Activated CD8-positive, alpha-beta T cell treated with anti-CD3 and anti-CD28 coated beads for 36 hours (primary cell): ENCODE results near the gene ASF1B. TPM values are rescaled to one million over a fixed set of nuclear protein-coding genes. Genes with fewer than 3 reads are reported as not detected.

Experiments
- ATAC-seq: fragments of 200-7000 bp; cut with Tn5 transposase; one replicate; pipeline ENCODE4 v1.10.0; 2021; ENCODE audit warnings: mild to moderate bottlenecking, moderate library complexity
- CTCF ChIA-PET: fragments of 350-600 bp; sonication (Branson Sonifier 250); formaldehyde crosslinking; loops from one replicate; lab custom pipeline; 2021; ENCODE audit warnings: antibody characterized with exemption; lab: Charles Lee
- POLR2A ChIA-PET: fragments of 350-600 bp; sonication (Branson Sonifier 250); formaldehyde crosslinking; loops from one replicate; lab custom pipeline; 2021; ENCODE audit warnings: antibody characterized with exemption; lab: Charles Lee
- DNase-seq: peaks from one replicate; pipeline ENCODE4 v3.0.0-alpha.2; 2020
- H3K27ac Mint-ChIP-seq: one replicate; pipeline ENCODE4 v1.8.0; 2021; ENCODE audit warnings: mild to moderate bottlenecking, mixed read lengths
- H3K27me3 Mint-ChIP-seq: one replicate; pipeline ENCODE4 v1.8.0; 2021; ENCODE audit warnings: mixed read lengths
- H3K36me3 Mint-ChIP-seq: one replicate; pipeline ENCODE4 v1.8.0; 2021; ENCODE audit warnings: low read depth, mixed read lengths
- H3K4me1 Mint-ChIP-seq: one replicate; pipeline ENCODE4 v1.8.0; 2021; ENCODE audit warnings: low read depth, mixed read lengths
- H3K4me3 Mint-ChIP-seq: one replicate; pipeline ENCODE4 v1.8.0; 2021; ENCODE audit warnings: mild to moderate bottlenecking, moderate library complexity, mixed read lengths
- H3K9me3 Mint-ChIP-seq: one replicate; pipeline ENCODE4 v1.8.0; 2021; ENCODE audit warnings: mixed read lengths
- intact Hi-C: fragments of 100-400 bp; cut with micrococcal nuclease; formaldehyde crosslinking; loops from one replicate; pipeline ENCODE4 v1.10.0; 2022
- total RNA-seq, 2 experiments: library from RNA; stranded (reverse); gene quantifications; one replicate each; pipeline ENCODE4 v1.2.3, GENCODE V29; 2021
- TF ChIP-seq, protein P1 (sequence below): fragments of 200-600 bp; IDR thresholded peaks from one replicate; pipeline ENCODE4 v1.8.0; 2022; ENCODE audit warnings: antibody characterized with exemption, mild to moderate bottlenecking

Gene ASF1B
- total RNA-seq, 2 experiments from 2014 or later, result 53.5 to 55.3 TPM

DNA sequence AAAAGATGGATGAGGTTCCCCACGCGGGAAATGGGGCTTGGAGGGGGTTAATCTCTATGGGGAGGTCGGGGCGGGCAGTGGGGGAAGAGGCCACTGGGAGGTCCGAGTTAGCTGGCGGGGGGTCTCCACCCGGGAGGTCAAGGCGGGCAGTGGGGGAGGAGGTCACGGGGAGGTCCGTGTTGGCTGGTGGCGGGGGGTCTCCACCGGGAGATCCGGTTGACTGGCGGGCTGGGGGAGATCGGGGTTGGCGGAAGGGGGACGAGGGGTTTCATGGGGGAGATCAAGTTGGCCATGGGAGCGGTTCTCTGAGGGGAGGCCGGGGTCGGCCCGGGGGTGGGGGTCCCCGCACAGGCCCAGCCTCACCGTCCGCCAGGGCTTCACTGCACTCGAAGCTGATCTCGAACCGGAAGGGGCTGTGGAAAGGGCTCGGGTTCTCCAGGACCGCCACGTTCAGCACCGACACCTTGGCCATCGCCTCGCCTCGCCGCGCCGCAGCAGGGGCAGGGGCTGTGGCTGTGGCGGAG lies 342 bp downstream of the ASF1B start:
- H3K27me3 Mint-ChIP-seq, result no peaks in the 10 kb centered on the region
- H3K27ac Mint-ChIP-seq, result peak overlapping the region; percentile 98
- peak overlapping the region; percentile 95 for H3K4me3 Mint-ChIP-seq
- H3K36me3 Mint-ChIP-seq, result peaks cover 20% of the 10 kb centered on the region
- TF ChIP-seq, protein P1, sequence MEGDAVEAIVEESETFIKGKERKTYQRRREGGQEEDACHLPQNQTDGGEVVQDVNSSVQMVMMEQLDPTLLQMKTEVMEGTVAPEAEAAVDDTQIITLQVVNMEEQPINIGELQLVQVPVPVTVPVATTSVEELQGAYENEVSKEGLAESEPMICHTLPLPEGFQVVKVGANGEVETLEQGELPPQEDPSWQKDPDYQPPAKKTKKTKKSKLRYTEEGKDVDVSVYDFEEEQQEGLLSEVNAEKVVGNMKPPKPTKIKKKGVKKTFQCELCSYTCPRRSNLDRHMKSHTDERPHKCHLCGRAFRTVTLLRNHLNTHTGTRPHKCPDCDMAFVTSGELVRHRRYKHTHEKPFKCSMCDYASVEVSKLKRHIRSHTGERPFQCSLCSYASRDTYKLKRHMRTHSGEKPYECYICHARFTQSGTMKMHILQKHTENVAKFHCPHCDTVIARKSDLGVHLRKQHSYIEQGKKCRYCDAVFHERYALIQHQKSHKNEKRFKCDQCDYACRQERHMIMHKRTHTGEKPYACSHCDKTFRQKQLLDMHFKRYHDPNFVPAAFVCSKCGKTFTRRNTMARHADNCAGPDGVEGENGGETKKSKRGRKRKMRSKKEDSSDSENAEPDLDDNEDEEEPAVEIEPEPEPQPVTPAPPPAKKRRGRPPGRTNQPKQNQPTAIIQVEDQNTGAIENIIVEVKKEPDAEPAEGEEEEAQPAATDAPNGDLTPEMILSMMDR, result no peak
- CTCF ChIA-PET, result interaction anchor here (0.7 to 3.2 kb wide), 54 partner anchors 8 to 404 kb away, joined by 3 to 44 read pairs (median 4); partner anchors contain the start of genes GIPC1, MISP3, PRKACA and PTGER1
- no peaks in the 10 kb centered on the region for H3K9me3 Mint-ChIP-seq
- intact Hi-C loops, result no loop called here
- POLR2A ChIA-PET, result interaction anchor here (0.6 to 2.0 kb wide), 11 partner anchors 9 to 296 kb away, joined by 3 to 8 read pairs (median 4); partner anchors contain the start of gene RFX1
- ATAC-seq, result peak; percentile 0
- DNase-seq, result no peak
- peaks cover 31% of the 10 kb centered on the region for H3K4me1 Mint-ChIP-seq

DNA sequence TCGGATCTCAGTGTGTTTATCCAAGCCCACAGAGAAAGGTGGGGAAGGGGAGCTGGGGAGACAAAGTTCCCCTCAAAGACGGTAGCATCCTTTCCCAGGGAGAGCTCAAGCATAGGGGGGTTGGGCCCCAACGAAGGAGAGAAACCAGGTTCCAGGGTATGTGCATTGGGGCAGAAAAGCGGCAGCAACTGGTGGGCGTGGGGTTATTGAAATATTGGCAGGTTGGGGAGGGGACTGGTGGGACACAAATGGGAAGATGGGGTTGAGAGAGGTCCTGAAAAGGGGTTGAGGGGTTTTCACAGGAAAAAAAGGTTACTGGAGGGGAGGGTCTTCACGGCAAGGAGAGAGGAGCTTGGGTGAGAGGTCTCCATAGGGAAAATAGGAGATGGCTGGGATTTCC lies 1.0 kb downstream of the ASF1B start:
- ATAC-seq (no peak), DNase-seq (no peak)
- H3K4me3 Mint-ChIP-seq, result peak overlapping the region; percentile 95
- TF ChIP-seq, protein P1, result no peak
- intact Hi-C loops, result no loop called here
- H3K9me3 Mint-ChIP-seq, result no peaks in the 10 kb centered on the region
- ChIA-PET CTCF (interaction anchor here (0.7 to 3.2 kb wide), 6 partner anchors 20 to 254 kb away, joined by 3 to 44 read pairs (median 3); partner anchors contain the start of genes C19orf67 and PRKACA), POLR2A (interaction anchor here (0.8 to 2.0 kb wide), 5 partner anchors 10 to 63 kb away, joined by 3 to 8 read pairs (median 4); no protein-coding TSS in a partner anchor)
- H3K27ac Mint-ChIP-seq, result peak overlapping the region; percentile 58
- H3K4me1 Mint-ChIP-seq, result peaks cover 29% of the 10 kb centered on the region
- H3K27me3 Mint-ChIP-seq, result no peaks in the 10 kb centered on the region
- H3K36me3 Mint-ChIP-seq, result peaks cover 18% of the 10 kb centered on the region

DNA sequence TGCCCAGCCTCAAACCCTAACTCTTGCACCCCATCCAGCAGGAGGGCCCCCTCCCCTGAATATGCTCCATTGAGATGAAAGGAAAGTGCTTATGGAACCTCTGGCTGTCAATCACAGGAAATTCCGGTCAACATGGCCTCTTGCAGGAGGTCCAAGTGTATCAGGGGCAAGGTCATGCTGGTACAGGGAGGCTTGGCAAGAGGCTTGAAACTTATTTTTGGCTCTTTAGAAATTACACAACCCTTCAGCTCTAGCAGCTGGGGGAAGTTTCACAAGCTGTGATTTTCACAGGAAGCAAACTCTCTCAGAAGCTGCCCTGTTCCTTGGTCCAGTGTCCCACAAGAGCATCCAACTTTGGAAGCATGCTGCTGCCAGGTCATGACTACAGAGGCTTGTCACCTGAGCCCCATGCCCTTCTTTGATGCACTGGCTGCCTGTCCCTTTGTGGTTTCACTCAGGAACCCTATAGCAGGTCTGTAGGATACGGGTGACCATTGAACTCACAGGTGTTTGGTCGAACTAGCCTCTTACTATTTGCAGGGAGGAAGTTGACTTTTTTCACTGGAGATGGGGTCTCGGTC lies 8.4 kb downstream of the ASF1B start:
- ATAC-seq, result no peak
- no peaks in the 10 kb centered on the region for H3K27me3 Mint-ChIP-seq
- H3K4me1 Mint-ChIP-seq, result no peaks in the 10 kb centered on the region
- H3K27ac Mint-ChIP-seq, result no peak overlapping the region
- H3K9me3 Mint-ChIP-seq, result no peaks in the 10 kb centered on the region
- peaks cover 29% of the 10 kb centered on the region for H3K36me3 Mint-ChIP-seq
- TF ChIP-seq, protein P1, result no peak
- ChIA-PET CTCF (interaction anchor here (1.4 to 2.6 kb wide), 2 partner anchors 9 to 13 kb away, joined by 4 to 9 read pairs; partner anchors contain the start of gene ASF1B), POLR2A (interaction anchor here (1.8 kb wide), 1 partner anchor 9 kb away, joined by 6 read pairs; no protein-coding TSS in a partner anchor)
- no peak for DNase-seq
- no peak overlapping the region for H3K4me3 Mint-ChIP-seq
- intact Hi-C loops, result no loop called here

DNA sequence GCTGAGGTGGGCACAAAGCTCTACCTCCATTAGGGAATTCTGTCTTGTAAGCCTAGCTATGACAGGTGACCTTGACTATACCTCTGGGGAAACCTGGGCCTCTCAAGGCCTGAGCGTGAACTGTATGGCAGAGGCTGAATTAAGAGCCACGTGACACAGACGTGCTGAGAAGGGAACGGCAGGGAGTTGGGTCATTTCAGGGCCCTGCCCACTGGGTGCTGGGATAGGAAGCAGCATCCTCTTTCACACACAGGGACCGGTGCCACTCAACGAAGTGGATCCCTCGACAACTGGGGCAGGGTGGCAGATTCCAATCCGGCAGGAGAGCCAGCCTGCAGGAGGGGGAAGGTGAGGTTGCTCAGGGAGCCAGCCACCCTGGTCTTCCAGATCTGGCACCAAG lies 9.2 kb downstream of the ASF1B start:
- H3K9me3 Mint-ChIP-seq, result no peaks in the 10 kb centered on the region
- intact Hi-C loops, result no loop called here
- H3K36me3 Mint-ChIP-seq, result peaks cover 31% of the 10 kb centered on the region
- H3K4me1 Mint-ChIP-seq, result no peaks in the 10 kb centered on the region
- no peak for ATAC-seq
- TF ChIP-seq, protein P1, result no peak
- CTCF ChIA-PET, result interaction anchor here (1.0 to 2.6 kb wide), 3 partner anchors 10 to 12 kb away, joined by 3 to 9 read pairs (median 4); partner anchors contain the start of gene ASF1B
- DNase-seq, result no peak
- no peak overlapping the region for H3K27ac Mint-ChIP-seq
- POLR2A ChIA-PET, result no interaction called here
- H3K4me3 Mint-ChIP-seq, result no peak overlapping the region
- H3K27me3 Mint-ChIP-seq, result no peaks in the 10 kb centered on the region
